ENCODE results near the gene NCDN. TPM values are rescaled to one million over a fixed set of nuclear protein-coding genes. Genes with fewer than 3 reads are reported as not detected.

NCDN gene
- total RNA-seq, 2 donors from 2014 or later, result 25.3 to 33.4 TPM

DNA sequence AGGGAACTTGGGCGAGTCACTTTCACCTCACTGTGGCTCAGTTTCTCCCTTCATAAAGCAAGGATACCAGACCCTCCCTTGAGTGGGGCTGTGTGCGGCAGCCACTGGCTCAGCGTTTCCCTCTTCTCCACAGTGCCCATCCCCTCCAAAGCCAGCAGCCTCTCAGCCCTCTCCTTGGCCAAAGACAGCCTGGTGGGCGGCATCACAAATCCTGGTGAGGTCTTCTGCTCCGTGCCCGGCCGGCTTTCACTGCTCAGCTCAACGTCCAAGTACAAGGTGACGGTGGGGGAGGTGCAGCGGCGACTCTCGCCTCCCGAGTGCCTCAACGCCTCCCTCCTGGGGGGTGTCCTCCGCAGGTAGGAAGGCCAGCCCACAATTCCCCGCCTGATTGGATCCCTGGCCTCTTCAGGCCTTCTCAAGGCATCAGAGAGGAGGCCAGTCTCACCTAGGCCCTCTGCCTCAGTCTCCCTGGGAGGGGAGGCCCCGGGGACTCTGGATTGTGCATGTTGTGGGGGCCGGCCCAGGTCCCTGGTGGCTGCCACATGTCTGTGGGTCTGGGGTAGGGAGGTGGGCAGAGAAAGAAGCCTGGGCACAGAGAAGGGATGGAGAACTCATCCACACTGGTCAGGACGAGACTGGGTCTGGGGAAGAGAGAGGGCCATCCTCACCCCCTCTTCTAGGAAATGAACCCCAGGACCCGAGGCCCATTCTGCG, 30.8 kb downstream of the NCDN start:
- no peaks in the 10 kb centered on the region for H3K9me3 ChIP-seq (ENCODE audit: control insufficient read depth, low read length)
- no peak overlapping the region for H3K27ac ChIP-seq (ENCODE audit: low read depth, low read length)
- H3K9ac ChIP-seq (ENCODE audit: extremely low read depth, low read length, poor library complexity, severe bottlenecking), result no peak overlapping the region
- WGBS, 2 experiments (ENCODE audit: insufficient coverage in 1 of 2, insufficient read length in 1 of 2), result 79 to 84% methylated on average over 16 to 21 of the region's 21 CpGs
- Mint-ChIP-seq H3K27me3 (ENCODE audit: insufficient read depth) (peaks cover 4% of the 10 kb centered on the region), H3K36me3 (ENCODE audit: low read depth) (no peaks in the 10 kb centered on the region), H3K27ac (no peak overlapping the region), H3K9me3 (no peaks in the 10 kb centered on the region), H3K4me1 (peaks cover 4% of the 10 kb centered on the region), H3K4me3 (no peak overlapping the region)
- no peaks in the 10 kb centered on the region for H3K36me3 ChIP-seq (ENCODE audit: control insufficient read depth, insufficient read depth, low read length)
- no peak for TF ChIP-seq CTCF (conservative IDR thresholded peaks at IDR 0.05)
- no peaks in the 10 kb centered on the region for H3K4me1 ChIP-seq (ENCODE audit: control insufficient read depth, insufficient read depth, low read length)
- H3K27me3 ChIP-seq (ENCODE audit: control insufficient read depth, insufficient read depth, low read length, poor library complexity, severe bottlenecking), result no peaks in the 10 kb centered on the region
- DNase-seq, result no peak
- H3K4me3 ChIP-seq (ENCODE audit: low read length), result no peak overlapping the region

- H3K9me3 ChIP-seq (ENCODE audit: control insufficient read depth, low read length), result no peaks in the 10 kb centered on the region
- no peak overlapping the region for H3K4me3 ChIP-seq (ENCODE audit: low read length)
- no peak overlapping the region for H3K27ac ChIP-seq (ENCODE audit: low read depth, low read length)
- no peaks in the 10 kb centered on the region for H3K27me3 ChIP-seq (ENCODE audit: control insufficient read depth, insufficient read depth, low read length, poor library complexity, severe bottlenecking)
- H3K27ac Mint-ChIP-seq, result peak overlapping the region; percentile 3
- no peaks in the 10 kb centered on the region for H3K9me3 Mint-ChIP-seq
- 91 to 96% methylated on average over 11 to 15 of the region's 15 CpGs for WGBS, 2 experiments (ENCODE audit: insufficient coverage in 1 of 2, insufficient read length in 1 of 2)
- H3K36me3 Mint-ChIP-seq (ENCODE audit: low read depth), result no peaks in the 10 kb centered on the region
- H3K4me1 ChIP-seq (ENCODE audit: control insufficient read depth, insufficient read depth, low read length), result no peaks in the 10 kb centered on the region
- DNase-seq, result no peak
- H3K4me1 Mint-ChIP-seq, result peaks cover 4% of the 10 kb centered on the region
- H3K27me3 Mint-ChIP-seq (ENCODE audit: insufficient read depth), result peaks cover 4% of the 10 kb centered on the region
- H3K4me3 Mint-ChIP-seq, result no peak overlapping the region
- TF ChIP-seq CTCF (conservative IDR thresholded peaks at IDR 0.05), result no peak
- no peak overlapping the region for H3K9ac ChIP-seq (ENCODE audit: extremely low read depth, low read length, poor library complexity, severe bottlenecking)
- H3K36me3 ChIP-seq (ENCODE audit: control insufficient read depth, insufficient read depth, low read length), result no peaks in the 10 kb centered on the region
Measured at GRCh38 chr1:35589516-35590427, 32.2 kb downstream of the NCDN start.

- Histone ChIP-seq H3K27ac (ENCODE audit: low read depth, low read length) (no peak overlapping the region), H3K4me1 (ENCODE audit: control insufficient read depth, insufficient read depth, low read length) (no peaks in the 10 kb centered on the region), H3K4me3 (ENCODE audit: low read length) (no peak overlapping the region), H3K27me3 (ENCODE audit: control insufficient read depth, insufficient read depth, low read length, poor library complexity, severe bottlenecking) (no peaks in the 10 kb centered on the region), H3K9ac (ENCODE audit: extremely low read depth, low read length, poor library complexity, severe bottlenecking) (no peak overlapping the region), H3K9me3 (ENCODE audit: control insufficient read depth, low read length) (no peaks in the 10 kb centered on the region), H3K36me3 (ENCODE audit: control insufficient read depth, insufficient read depth, low read length) (no peaks in the 10 kb centered on the region)
- Mint-ChIP-seq H3K36me3 (ENCODE audit: low read depth) (no peaks in the 10 kb centered on the region), H3K4me3 (no peak overlapping the region), H3K27me3 (ENCODE audit: insufficient read depth) (peaks cover 4% of the 10 kb centered on the region), H3K9me3 (no peaks in the 10 kb centered on the region), H3K4me1 (peaks cover 4% of the 10 kb centered on the region), H3K27ac (no peak overlapping the region)
- no peak for DNase-seq
- no peak for TF ChIP-seq CTCF (conservative IDR thresholded peaks at IDR 0.05)
- 96 to 99% methylated on average over 17 to 25 of the region's 25 CpGs for WGBS, 2 experiments (ENCODE audit: insufficient coverage in 1 of 2, insufficient read length in 1 of 2)
Measured at GRCh38 chr1:35590476-35591040, 33.0 kb downstream of the NCDN start.

Measured in endodermal cell (in vitro differentiated cells).